CD4-positive, alpha-beta T cell treated with Interleukin-4 for 1 hour (primary cell): ENCODE results near the gene ALCAM.
"Not testable (repeated sequence)": the region's sequence is repeated elsewhere in the genome, so short reads cannot be mapped to it uniquely, and the experiment has no call there.

ENCODE experiments used
- DNase-seq, 2 donors: peaks; one replicate each; pipeline ENCODE4 v3.0.0-alpha.2; 2020 to 2022

Gene ALCAM

GRCh38 chr3:105392598-105392997 is 25.9 kb downstream of the ALCAM start:
- DNase-seq, result not testable (repeated sequence)

GRCh38 chr3:105394177-105394576 is 27.5 kb downstream of the ALCAM start:
- DNase-seq, result no peak

- no peak for DNase-seq
Measured at GRCh38 chr3:105397974-105398373, 31.3 kb downstream of the ALCAM start.

- DNase-seq, result no peak
Measured at GRCh38 chr3:105398437-105398836, 31.7 kb downstream of the ALCAM start.

GRCh38 chr3:105399062-105399461 is 32.4 kb downstream of the ALCAM start:
- no peak for DNase-seq

GRCh38 chr3:105399611-105400010 is 32.9 kb downstream of the ALCAM start:
- DNase-seq, result no peak

GRCh38 chr3:105401254-105401653 is 34.5 kb downstream of the ALCAM start:
- no peak for DNase-seq

- no peak for DNase-seq
Measured at GRCh38 chr3:105401691-105402149, 35.0 kb downstream of the ALCAM start.

- DNase-seq, result no peak
Measured at GRCh38 chr3:105402287-105402801, 35.6 kb downstream of the ALCAM start.

GRCh38 chr3:105403034-105403433 is 36.3 kb downstream of the ALCAM start:
- not testable (repeated sequence) for DNase-seq

- DNase-seq, result no peak
Measured at GRCh38 chr3:105406268-105406667, 39.6 kb downstream of the ALCAM start.

GRCh38 chr3:105409364-105409763 is 42.7 kb downstream of the ALCAM start:
- no peak for DNase-seq

- no peak for DNase-seq
Measured at GRCh38 chr3:105413343-105413887, 46.7 kb downstream of the ALCAM start.

GRCh38 chr3:105414841-105415240 is 48.1 kb downstream of the ALCAM start:
- DNase-seq, result no peak

GRCh38 chr3:105415951-105416350 is 49.2 kb downstream of the ALCAM start:
- no peak for DNase-seq

GRCh38 chr3:105417525-105418289 is 51.0 kb downstream of the ALCAM start:
- DNase-seq, result no peak

GRCh38 chr3:105422645-105423044 is 55.9 kb downstream of the ALCAM start:
- no peak for DNase-seq

GRCh38 chr3:105423397-105423796 is 56.7 kb downstream of the ALCAM start:
- DNase-seq, result no peak

GRCh38 chr3:105424412-105425152 is 57.9 kb downstream of the ALCAM start:
- DNase-seq, result no peak

- no peak for DNase-seq
Measured at GRCh38 chr3:105425153-105425502, 58.4 kb downstream of the ALCAM start.

- no peak for DNase-seq
Measured at GRCh38 chr3:105427332-105427731, 60.6 kb downstream of the ALCAM start.

GRCh38 chr3:105429034-105429762 is 62.5 kb downstream of the ALCAM start:
- DNase-seq, result no peak

GRCh38 chr3:105430455-105430854 is 63.7 kb downstream of the ALCAM start:
- no peak for DNase-seq
